OCI-LY7 (cell line): ENCODE measurements around the gene PTBP3.

ENCODE experiments used
- EZH2phosphoT487 ChIP-seq: fragments of 200-600 bp; sonication (generic); IDR thresholded peaks from 2 replicates; pipeline ENCODE4 v1.6.1; 2018; ENCODE audit warnings: low read depth, borderline replicate concordance, mild to moderate bottlenecking, mixed run types, antibody characterized with exemption, low read length, moderate library complexity, mixed read lengths
- TF ChIP-seq, protein P1 (sequence below): fragments of 200-600 bp; sonication (generic); conservative IDR thresholded peaks from 2 replicates; pipeline ENCODE4 v1.5.1; 2014; ENCODE audit warnings: mild to moderate bottlenecking, antibody characterized with exemption, low read length, moderate library complexity, mixed read lengths

DNA sequence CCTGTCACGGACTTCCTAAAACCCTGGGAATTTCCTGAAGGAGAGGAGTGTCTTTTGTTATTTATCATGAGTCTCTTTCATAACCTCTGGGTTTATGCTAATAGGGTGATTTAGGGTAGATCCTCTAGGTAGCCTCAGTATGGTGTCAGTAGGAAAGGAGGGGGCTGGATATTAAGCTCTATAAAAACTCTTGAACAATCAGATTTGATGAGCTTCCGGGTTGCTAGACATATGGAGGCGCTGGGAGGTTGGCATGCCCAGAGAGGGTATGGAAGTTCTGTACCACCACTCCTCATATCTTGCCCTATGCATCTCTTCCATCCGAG, 15.6 kb upstream of the PTBP3 start:
- TF ChIP-seq, protein P1, sequence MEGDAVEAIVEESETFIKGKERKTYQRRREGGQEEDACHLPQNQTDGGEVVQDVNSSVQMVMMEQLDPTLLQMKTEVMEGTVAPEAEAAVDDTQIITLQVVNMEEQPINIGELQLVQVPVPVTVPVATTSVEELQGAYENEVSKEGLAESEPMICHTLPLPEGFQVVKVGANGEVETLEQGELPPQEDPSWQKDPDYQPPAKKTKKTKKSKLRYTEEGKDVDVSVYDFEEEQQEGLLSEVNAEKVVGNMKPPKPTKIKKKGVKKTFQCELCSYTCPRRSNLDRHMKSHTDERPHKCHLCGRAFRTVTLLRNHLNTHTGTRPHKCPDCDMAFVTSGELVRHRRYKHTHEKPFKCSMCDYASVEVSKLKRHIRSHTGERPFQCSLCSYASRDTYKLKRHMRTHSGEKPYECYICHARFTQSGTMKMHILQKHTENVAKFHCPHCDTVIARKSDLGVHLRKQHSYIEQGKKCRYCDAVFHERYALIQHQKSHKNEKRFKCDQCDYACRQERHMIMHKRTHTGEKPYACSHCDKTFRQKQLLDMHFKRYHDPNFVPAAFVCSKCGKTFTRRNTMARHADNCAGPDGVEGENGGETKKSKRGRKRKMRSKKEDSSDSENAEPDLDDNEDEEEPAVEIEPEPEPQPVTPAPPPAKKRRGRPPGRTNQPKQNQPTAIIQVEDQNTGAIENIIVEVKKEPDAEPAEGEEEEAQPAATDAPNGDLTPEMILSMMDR, result no peak
- no peak for TF ChIP-seq EZH2phosphoT487
